Measurements from ENCODE around the gene SYT12. TPM values are rescaled to one million over a fixed set of nuclear protein-coding genes. Genes with fewer than 3 reads are reported as not detected.

SYT12 gene
- total and polyA plus RNA-seq, 2 of the 8 experiments (the other 6 are each of a cell fraction or from before 2014, with no cell fraction given): 1.4 to 3.3 TPM

DNA sequence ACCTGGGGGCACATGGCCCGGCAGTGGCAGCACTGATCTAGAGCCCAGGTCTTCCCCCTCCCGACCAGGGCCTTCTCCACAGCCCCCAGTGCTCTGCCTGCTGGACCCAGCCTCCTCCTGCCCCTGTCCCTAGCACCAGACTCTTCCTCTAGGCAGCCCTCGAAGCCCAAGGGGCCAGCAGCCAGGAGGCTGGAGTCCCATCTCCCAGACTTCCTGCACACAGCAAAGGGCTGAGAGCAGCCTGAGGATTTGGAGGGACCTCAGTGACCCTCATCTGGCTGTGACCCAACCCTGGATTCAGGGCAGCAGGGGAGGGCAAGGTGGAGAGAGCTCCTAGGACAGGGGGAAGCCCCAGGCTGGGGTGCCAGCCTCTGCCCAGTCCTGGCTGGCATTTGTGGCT is 36.7 kb downstream of the SYT12 start (continued):
- TF ChIP-seq, protein P1, sequence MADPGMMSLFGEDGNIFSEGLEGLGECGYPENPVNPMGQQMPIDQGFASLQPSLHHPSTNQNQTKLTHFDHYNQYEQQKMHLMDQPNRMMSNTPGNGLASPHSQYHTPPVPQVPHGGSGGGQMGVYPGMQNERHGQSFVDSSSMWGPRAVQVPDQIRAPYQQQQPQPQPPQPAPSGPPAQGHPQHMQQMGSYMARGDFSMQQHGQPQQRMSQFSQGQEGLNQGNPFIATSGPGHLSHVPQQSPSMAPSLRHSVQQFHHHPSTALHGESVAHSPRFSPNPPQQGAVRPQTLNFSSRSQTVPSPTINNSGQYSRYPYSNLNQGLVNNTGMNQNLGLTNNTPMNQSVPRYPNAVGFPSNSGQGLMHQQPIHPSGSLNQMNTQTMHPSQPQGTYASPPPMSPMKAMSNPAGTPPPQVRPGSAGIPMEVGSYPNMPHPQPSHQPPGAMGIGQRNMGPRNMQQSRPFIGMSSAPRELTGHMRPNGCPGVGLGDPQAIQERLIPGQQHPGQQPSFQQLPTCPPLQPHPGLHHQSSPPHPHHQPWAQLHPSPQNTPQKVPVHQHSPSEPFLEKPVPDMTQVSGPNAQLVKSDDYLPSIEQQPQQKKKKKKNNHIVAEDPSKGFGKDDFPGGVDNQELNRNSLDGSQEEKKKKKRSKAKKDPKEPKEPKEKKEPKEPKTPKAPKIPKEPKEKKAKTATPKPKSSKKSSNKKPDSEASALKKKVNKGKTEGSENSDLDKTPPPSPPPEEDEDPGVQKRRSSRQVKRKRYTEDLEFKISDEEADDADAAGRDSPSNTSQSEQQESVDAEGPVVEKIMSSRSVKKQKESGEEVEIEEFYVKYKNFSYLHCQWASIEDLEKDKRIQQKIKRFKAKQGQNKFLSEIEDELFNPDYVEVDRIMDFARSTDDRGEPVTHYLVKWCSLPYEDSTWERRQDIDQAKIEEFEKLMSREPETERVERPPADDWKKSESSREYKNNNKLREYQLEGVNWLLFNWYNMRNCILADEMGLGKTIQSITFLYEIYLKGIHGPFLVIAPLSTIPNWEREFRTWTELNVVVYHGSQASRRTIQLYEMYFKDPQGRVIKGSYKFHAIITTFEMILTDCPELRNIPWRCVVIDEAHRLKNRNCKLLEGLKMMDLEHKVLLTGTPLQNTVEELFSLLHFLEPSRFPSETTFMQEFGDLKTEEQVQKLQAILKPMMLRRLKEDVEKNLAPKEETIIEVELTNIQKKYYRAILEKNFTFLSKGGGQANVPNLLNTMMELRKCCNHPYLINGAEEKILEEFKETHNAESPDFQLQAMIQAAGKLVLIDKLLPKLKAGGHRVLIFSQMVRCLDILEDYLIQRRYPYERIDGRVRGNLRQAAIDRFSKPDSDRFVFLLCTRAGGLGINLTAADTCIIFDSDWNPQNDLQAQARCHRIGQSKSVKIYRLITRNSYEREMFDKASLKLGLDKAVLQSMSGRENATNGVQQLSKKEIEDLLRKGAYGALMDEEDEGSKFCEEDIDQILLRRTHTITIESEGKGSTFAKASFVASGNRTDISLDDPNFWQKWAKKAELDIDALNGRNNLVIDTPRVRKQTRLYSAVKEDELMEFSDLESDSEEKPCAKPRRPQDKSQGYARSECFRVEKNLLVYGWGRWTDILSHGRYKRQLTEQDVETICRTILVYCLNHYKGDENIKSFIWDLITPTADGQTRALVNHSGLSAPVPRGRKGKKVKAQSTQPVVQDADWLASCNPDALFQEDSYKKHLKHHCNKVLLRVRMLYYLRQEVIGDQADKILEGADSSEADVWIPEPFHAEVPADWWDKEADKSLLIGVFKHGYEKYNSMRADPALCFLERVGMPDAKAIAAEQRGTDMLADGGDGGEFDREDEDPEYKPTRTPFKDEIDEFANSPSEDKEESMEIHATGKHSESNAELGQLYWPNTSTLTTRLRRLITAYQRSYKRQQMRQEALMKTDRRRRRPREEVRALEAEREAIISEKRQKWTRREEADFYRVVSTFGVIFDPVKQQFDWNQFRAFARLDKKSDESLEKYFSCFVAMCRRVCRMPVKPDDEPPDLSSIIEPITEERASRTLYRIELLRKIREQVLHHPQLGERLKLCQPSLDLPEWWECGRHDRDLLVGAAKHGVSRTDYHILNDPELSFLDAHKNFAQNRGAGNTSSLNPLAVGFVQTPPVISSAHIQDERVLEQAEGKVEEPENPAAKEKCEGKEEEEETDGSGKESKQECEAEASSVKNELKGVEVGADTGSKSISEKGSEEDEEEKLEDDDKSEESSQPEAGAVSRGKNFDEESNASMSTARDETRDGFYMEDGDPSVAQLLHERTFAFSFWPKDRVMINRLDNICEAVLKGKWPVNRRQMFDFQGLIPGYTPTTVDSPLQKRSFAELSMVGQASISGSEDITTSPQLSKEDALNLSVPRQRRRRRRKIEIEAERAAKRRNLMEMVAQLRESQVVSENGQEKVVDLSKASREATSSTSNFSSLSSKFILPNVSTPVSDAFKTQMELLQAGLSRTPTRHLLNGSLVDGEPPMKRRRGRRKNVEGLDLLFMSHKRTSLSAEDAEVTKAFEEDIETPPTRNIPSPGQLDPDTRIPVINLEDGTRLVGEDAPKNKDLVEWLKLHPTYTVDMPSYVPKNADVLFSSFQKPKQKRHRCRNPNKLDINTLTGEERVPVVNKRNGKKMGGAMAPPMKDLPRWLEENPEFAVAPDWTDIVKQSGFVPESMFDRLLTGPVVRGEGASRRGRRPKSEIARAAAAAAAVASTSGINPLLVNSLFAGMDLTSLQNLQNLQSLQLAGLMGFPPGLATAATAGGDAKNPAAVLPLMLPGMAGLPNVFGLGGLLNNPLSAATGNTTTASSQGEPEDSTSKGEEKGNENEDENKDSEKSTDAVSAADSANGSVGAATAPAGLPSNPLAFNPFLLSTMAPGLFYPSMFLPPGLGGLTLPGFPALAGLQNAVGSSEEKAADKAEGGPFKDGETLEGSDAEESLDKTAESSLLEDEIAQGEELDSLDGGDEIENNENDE (IDR thresholded peaks at IDR 0.05; ENCODE audit: insufficient replicate concordance, low read length): no peak
- TF ChIP-seq CBX5 (IDR thresholded peaks at IDR 0.05; ENCODE audit: low read depth, low read length) (no peak), SIN3A (conservative IDR thresholded peaks at IDR 0.05 in 1 of 2, IDR thresholded peaks at IDR 0.05 in 1 of 2; ENCODE audit: low read depth in 1 of 2, low read length in 2 of 2) (no peak)
